Neural progenitor cell (in vitro differentiated cells): Measurements from ENCODE around the gene MAMDC4. TPM values are rescaled to one million over a fixed set of nuclear protein-coding genes. Genes with fewer than 3 reads are reported as not detected.
"Not testable (repeated sequence)": the region's sequence is repeated elsewhere in the genome, so short reads cannot be mapped to it uniquely, and the experiment has no call there.

Experiments
- DNase-seq: peaks from one replicate; pipeline ENCODE4 v3.0.0-alpha.2; 2016; ENCODE audit warnings: low spot score
- H2AFZ ChIP-seq: fragments of 200-600 bp; sonication (generic); replicated peaks from 2 replicates; pipeline ENCODE4 v1.6.1; 2016; ENCODE audit warnings: antibody characterized with exemption
- H3F3A ChIP-seq: fragments of 200-600 bp; sonication (generic); 2 replicates; pipeline ENCODE4 v1.6.1; 2016; ENCODE audit warnings: antibody characterized with exemption, low read depth
- H3K27ac ChIP-seq: fragments of 200-600 bp; sonication (generic); 2 replicates; pipeline ENCODE4 v1.5.1; 2016; ENCODE audit warnings: mild to moderate bottlenecking
- H3K27me3 ChIP-seq: fragments of 200-600 bp; sonication (generic); 2 replicates; pipeline ENCODE4 v1.6.1; 2016; ENCODE audit warnings: mild to moderate bottlenecking, moderate library complexity
- H3K36me3 ChIP-seq: fragments of 200-600 bp; sonication (generic); 2 replicates; pipeline ENCODE4 v1.5.1; 2016
- H3K4me1 ChIP-seq: fragments of 200-600 bp; sonication (generic); 2 replicates; pipeline ENCODE4 v1.6.1; 2016; ENCODE audit warnings: mixed run types
- H3K4me2 ChIP-seq: fragments of 200-600 bp; sonication (generic); 2 replicates; pipeline ENCODE4 v1.6.1; 2016
- H3K4me3 ChIP-seq: fragments of 200-600 bp; sonication (generic); 2 replicates; pipeline ENCODE4 v1.5.1; 2016
- H3K79me2 ChIP-seq: fragments of 200-600 bp; sonication (generic); 2 replicates; pipeline ENCODE4 v1.6.1; 2016; ENCODE audit warnings: low read depth
- H3K9ac ChIP-seq: fragments of 200-600 bp; sonication (generic); 2 replicates; pipeline ENCODE4 v1.6.1; 2016
- H3K9me3 ChIP-seq: fragments of 200-600 bp; sonication (generic); 2 replicates; pipeline ENCODE4 v1.5.1; 2016; ENCODE audit warnings: low read depth
- H4K20me1 ChIP-seq: fragments of 200-600 bp; sonication (generic); 2 replicates; pipeline ENCODE4 v1.6.1; 2016; ENCODE audit warnings: low read depth
- H3K27ac Mint-ChIP-seq: 3 replicates; pipeline ENCODE4 v1.8.0; 2021; ENCODE audit warnings: mixed read lengths
- H3K27me3 Mint-ChIP-seq: 2 replicates; pipeline ENCODE4 v1.8.0; 2022; ENCODE audit warnings: low read depth, mild to moderate bottlenecking, inconsistent platforms, moderate library complexity, mixed read lengths; ENCODE audit not compliant: insufficient read depth
- H3K36me3 Mint-ChIP-seq: 3 replicates; pipeline ENCODE4 v1.8.0; 2021; ENCODE audit warnings: mixed read lengths
- H3K4me1 Mint-ChIP-seq: 3 replicates; pipeline ENCODE4 v1.8.0; 2021; ENCODE audit warnings: mixed read lengths
- H3K4me3 Mint-ChIP-seq: 3 replicates; pipeline ENCODE4 v1.8.0; 2021; ENCODE audit warnings: mild to moderate bottlenecking, moderate library complexity, mixed read lengths
- H3K9me3 Mint-ChIP-seq: 3 replicates; pipeline ENCODE4 v1.8.0; 2020; ENCODE audit warnings: mixed read lengths
- EZH2 ChIP-seq: fragments of 200-600 bp; sonication (generic); IDR thresholded peaks from 2 replicates; pipeline ENCODE4 v1.6.1; 2017; ENCODE audit warnings: antibody characterized with exemption, mild to moderate bottlenecking, moderate library complexity
- EZH2phosphoT487 ChIP-seq: fragments of 200-600 bp; sonication (generic); IDR thresholded peaks from 2 replicates; pipeline ENCODE4 v1.6.1; 2017; ENCODE audit warnings: antibody characterized with exemption
- total RNA-seq: library from RNA; depleted of rRNA; stranded (reverse); fragments of >200 nt; gene quantifications from 2 replicates; pipeline ENCODE4 v1.2.3, GENCODE V29; 2015; ENCODE audit warnings: low replicate concordance
- TF ChIP-seq, protein P1 (sequence below): fragments of 200-600 bp; sonication (generic); IDR thresholded peaks from 2 replicates; pipeline ENCODE4 v1.5.1; 2017; ENCODE audit warnings: antibody characterized with exemption, mild to moderate bottlenecking

The MAMDC4 gene
- total RNA-seq, 1 donor from 2014 or later: 2.6 TPM

DNA sequence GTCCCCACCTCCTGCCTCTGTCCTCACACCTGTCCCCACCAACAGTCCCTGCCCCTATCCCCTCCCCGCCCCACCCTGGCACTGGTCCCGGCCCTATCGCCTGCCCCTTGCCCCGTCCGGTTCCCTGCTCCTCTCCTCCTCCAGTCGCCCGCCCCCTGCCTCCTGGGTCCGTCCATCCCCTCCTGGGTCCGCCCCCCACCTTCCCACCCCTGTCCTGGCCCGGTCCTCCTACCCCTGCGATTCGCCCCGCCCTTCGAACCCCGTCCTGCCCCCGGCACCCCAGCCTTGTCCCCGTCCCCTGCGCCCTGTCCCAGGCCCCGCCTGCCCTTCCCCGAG is 13.6 kb downstream of the MAMDC4 start:
- Mint-ChIP-seq H3K27me3 (peaks cover 5% of the 10 kb centered on the region), H3K4me3 (peak overlapping the region; percentile 85), H3K4me1 (peaks cover 7% of the 10 kb centered on the region), H3K36me3 (peaks cover 25% of the 10 kb centered on the region), H3K9me3 (peaks cover 19% of the 10 kb centered on the region), H3K27ac (no peak overlapping the region)
- Histone ChIP-seq H3K9me3 (peaks cover 7% of the 10 kb centered on the region), H3K4me2 (peak overlapping the region; percentile 98), H3K27ac (no peak overlapping the region), H3K4me3 (peak overlapping the region; percentile 89), H2AFZ (no peak overlapping the region), H4K20me1 (peaks cover 33% of the 10 kb centered on the region), H3K79me2 (peaks cover 36% of the 10 kb centered on the region), H3K9ac (peak overlapping the region; percentile 93), H3K4me1 (peaks cover 10% of the 10 kb centered on the region), H3K36me3 (no peaks in the 10 kb centered on the region), H3F3A (peaks cover 4% of the 10 kb centered on the region), H3K27me3 (no peaks in the 10 kb centered on the region)
- TF ChIP-seq, protein P1, sequence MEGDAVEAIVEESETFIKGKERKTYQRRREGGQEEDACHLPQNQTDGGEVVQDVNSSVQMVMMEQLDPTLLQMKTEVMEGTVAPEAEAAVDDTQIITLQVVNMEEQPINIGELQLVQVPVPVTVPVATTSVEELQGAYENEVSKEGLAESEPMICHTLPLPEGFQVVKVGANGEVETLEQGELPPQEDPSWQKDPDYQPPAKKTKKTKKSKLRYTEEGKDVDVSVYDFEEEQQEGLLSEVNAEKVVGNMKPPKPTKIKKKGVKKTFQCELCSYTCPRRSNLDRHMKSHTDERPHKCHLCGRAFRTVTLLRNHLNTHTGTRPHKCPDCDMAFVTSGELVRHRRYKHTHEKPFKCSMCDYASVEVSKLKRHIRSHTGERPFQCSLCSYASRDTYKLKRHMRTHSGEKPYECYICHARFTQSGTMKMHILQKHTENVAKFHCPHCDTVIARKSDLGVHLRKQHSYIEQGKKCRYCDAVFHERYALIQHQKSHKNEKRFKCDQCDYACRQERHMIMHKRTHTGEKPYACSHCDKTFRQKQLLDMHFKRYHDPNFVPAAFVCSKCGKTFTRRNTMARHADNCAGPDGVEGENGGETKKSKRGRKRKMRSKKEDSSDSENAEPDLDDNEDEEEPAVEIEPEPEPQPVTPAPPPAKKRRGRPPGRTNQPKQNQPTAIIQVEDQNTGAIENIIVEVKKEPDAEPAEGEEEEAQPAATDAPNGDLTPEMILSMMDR: no peak
- TF ChIP-seq EZH2: no peak
- no peak for TF ChIP-seq EZH2phosphoT487
- DNase-seq: no peak

DNA sequence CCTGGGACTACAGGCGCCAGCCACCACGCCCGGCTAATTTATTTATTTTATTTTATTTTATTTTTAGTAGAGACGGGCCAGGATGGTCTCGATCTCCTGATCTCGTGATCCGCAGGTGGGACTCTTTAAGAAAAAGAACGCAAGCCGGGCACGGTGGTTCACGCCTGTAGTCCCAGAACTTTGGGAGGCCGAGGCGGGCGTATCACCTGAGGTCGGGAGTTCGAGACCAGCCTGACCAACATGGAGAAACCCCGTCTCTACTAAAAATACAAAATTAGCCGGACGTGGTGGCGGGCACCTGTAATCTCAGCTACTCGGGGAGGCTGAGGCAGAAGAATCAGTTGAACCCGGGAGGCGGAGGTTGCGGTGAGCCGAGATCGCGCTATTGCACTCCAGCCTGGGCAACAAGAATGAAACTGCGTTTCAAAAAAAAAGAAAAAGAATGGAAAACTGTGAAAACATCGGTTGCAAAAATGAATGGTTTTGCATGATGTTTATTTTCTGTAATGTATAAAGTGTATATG is 14.8 kb downstream of the MAMDC4 start:
- H3K9ac ChIP-seq: peak overlapping the region; percentile 55
- peaks cover 36% of the 10 kb centered on the region for H3K79me2 ChIP-seq
- peaks cover 24% of the 10 kb centered on the region for H3K36me3 Mint-ChIP-seq
- peak overlapping the region; percentile 89 for H3K4me3 ChIP-seq
- H2AFZ ChIP-seq, H3K9me3 ChIP-seq, H3K4me1 ChIP-seq, H3F3A ChIP-seq, H3K27ac ChIP-seq, H3K27ac Mint-ChIP-seq, DNase-seq, H3K4me1 Mint-ChIP-seq, H3K36me3 ChIP-seq, H3K27me3 Mint-ChIP-seq, H3K27me3 ChIP-seq: not testable (repeated sequence)
- H4K20me1 ChIP-seq: peaks cover 30% of the 10 kb centered on the region
- H3K4me2 ChIP-seq: peak overlapping the region; percentile 79
- peaks cover 29% of the 10 kb centered on the region for H3K9me3 Mint-ChIP-seq
- peak overlapping the region; percentile 82 for H3K4me3 Mint-ChIP-seq

DNA sequence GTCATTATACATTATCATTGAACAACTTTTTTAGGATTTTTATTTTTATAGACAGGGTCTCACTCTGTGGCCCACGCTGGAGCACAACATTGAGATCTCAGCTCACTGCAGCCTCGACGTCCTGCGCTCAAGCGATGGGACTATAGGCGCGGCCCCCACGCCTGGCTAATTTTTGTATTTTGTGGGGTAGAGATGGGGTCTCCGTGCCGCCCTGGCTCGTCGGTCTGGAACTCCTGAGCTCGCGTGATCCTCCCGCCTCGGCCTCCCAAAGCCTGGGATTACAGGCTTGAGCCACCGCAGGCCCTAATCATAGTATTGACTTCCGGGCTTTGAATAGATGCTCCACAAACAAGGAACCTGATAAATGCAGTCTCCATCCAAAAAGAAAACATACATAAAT is 15.3 kb downstream of the MAMDC4 start:
- no peak overlapping the region for H3K9ac ChIP-seq
- no peak overlapping the region for H3K27ac Mint-ChIP-seq
- peaks cover 7% of the 10 kb centered on the region for H3K4me1 Mint-ChIP-seq
- no peak overlapping the region for H3K4me3 ChIP-seq
- peaks cover 4% of the 10 kb centered on the region for H3F3A ChIP-seq
- H3K79me2 ChIP-seq: peaks cover 36% of the 10 kb centered on the region
- H3K36me3 Mint-ChIP-seq: peaks cover 21% of the 10 kb centered on the region
- peaks cover 33% of the 10 kb centered on the region for H3K9me3 Mint-ChIP-seq
- TF ChIP-seq EZH2phosphoT487 (no peak), EZH2 (no peak)
- H2AFZ ChIP-seq: no peak overlapping the region
- H4K20me1 ChIP-seq: peaks cover 30% of the 10 kb centered on the region
- H3K4me3 Mint-ChIP-seq: peak overlapping the region; percentile 82
- DNase-seq: no peak
- no peak overlapping the region for H3K27ac ChIP-seq
- H3K36me3 ChIP-seq: no peaks in the 10 kb centered on the region
- peaks cover 3% of the 10 kb centered on the region for H3K27me3 Mint-ChIP-seq
- H3K4me1 ChIP-seq: peaks cover 10% of the 10 kb centered on the region
- H3K9me3 ChIP-seq: peaks cover 7% of the 10 kb centered on the region
- no peak overlapping the region for H3K4me2 ChIP-seq
- no peaks in the 10 kb centered on the region for H3K27me3 ChIP-seq

DNA sequence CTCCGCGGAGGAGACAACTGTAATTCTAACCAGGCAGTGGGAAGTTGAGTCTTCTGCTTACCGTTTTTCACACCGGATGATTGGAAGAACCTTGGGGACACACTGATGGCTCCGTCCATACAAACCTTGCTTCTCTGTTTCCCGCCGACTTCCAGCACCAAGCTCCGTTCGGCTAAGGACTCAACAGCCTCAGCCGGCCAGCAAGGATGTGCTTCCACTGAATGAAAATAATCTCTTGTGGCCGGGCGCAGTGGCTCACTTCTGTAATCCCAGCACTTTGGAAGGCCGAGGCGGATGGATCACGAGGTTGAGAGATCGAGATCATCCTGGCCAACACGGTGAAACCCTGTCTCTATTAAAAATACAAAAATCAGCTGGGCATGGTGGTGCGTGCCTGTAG is 15.8 kb downstream of the MAMDC4 start:
- H3K36me3 Mint-ChIP-seq: peaks cover 21% of the 10 kb centered on the region
- Histone ChIP-seq H3K27ac (no peak overlapping the region), H3K9me3 (peaks cover 10% of the 10 kb centered on the region), H4K20me1 (peaks cover 30% of the 10 kb centered on the region), H3F3A (peaks cover 4% of the 10 kb centered on the region), H3K79me2 (peaks cover 36% of the 10 kb centered on the region), H2AFZ (no peak overlapping the region), H3K4me2 (no peak overlapping the region), H3K4me1 (peaks cover 10% of the 10 kb centered on the region), H3K27me3 (no peaks in the 10 kb centered on the region), H3K9ac (no peak overlapping the region), H3K4me3 (no peak overlapping the region), H3K36me3 (no peaks in the 10 kb centered on the region)
- peaks cover 7% of the 10 kb centered on the region for H3K4me1 Mint-ChIP-seq
- H3K27ac Mint-ChIP-seq: no peak overlapping the region
- TF ChIP-seq, protein P1: no peak
- no peak for TF ChIP-seq EZH2
- TF ChIP-seq EZH2phosphoT487: no peak
- peaks cover 38% of the 10 kb centered on the region for H3K9me3 Mint-ChIP-seq
- no peak for DNase-seq
- H3K4me3 Mint-ChIP-seq: peak overlapping the region; percentile 82
- peaks cover 3% of the 10 kb centered on the region for H3K27me3 Mint-ChIP-seq
